HEK293T (cell line): Measurements from ENCODE around the gene RAB3A.

Source experiments
- ELF4 ChIP-seq: fragments of 450-650 bp; IDR thresholded peaks from 2 replicates; pipeline ENCODE4 v1.6.1; 2017; ENCODE audit warnings: antibody characterized with exemption
- FOXM1 ChIP-seq: fragments of 450-650 bp; IDR thresholded peaks from 2 replicates; pipeline ENCODE4 v1.6.1; 2017; ENCODE audit warnings: mild to moderate bottlenecking, borderline replicate concordance
- NFRKB ChIP-seq: fragments of 450-650 bp; IDR thresholded peaks from 2 replicates; pipeline ENCODE4 v1.6.1; 2016; ENCODE audit warnings: mild to moderate bottlenecking, moderate library complexity
- SP1 ChIP-seq: fragments of 450-650 bp; IDR thresholded peaks from 2 replicates; pipeline ENCODE4 v1.6.1; 2017
- SUZ12 ChIP-seq: fragments of 450-650 bp; IDR thresholded peaks from 2 replicates; pipeline ENCODE4 v1.6.1; 2016; ENCODE audit warnings: mild to moderate bottlenecking
- TARDBP ChIP-seq: fragments of 450-650 bp; IDR thresholded peaks from 2 replicates; pipeline ENCODE4 v1.6.1; 2016

- TF ChIP-seq SUZ12 (no peak), TARDBP (no peak), NFRKB (no peak), SP1 (no peak), FOXM1 (no peak), ELF4 (no peak)
Observed at GRCh38 chr19:18191640-18192062, 12.2 kb downstream of the RAB3A start.
